HG02852 (cell line): ENCODE measurements around the gene ADPRH.

Source experiments
- ATAC-seq: cut with Tn5 transposase; IDR thresholded peaks from one replicate; pipeline ENCODE4 v1.9.1; 2021; ENCODE audit warnings: mild to moderate bottlenecking, moderate library complexity; ENCODE audit not compliant: unreplicated experiment

Gene ADPRH

DNA sequence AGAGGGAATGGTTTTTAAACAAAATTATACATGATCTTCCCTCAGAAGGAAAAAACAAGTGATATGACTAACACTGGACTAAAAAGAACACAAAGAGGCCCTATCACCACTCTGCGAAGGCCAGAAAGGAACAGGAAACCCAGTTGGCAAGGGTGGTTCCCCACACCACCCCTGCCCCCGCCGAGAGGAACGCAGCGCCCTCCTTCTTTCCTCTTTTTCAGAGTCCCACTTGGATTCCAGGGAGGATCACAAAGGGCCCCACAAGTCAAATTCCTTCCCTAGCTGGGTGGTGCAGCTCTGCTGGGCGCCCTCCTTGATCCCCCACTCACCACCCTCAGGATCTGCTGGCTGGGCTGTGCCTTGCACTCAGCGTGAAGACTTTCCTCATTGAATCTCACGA is 48.2 kb downstream of the ADPRH start:
- no peak for ATAC-seq

GRCh38 chr3:119628390-119628789 is 49.1 kb downstream of the ADPRH start:
- ATAC-seq: peak; percentile 39

DNA sequence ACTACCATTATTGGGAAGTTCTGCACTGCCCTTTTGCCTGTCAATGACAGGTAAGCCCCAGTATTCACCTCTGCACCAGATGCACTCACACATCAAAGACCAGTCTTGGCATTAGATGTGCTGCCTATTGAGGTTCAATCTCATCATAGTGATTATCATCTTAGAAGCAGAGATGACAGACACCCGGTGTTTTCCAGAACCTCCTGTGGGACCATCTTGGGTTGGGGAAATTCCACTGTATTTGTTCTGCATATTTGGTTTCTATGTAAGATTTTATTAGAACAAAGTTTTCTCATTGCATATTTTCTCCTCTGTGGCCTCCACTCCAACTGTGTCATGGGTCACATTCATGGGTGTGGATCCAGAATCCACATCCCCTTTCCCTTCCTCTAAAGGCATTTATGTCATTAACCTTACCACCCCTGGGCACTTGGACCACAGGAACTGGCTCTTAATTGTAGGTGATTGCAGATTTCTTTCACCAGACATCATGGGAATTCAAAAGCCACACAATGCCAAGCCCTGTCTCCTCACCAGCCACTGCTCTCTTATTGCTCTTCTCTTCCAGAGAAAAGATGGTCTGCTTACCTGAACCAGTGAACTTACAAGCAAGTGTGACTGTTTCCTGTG is 49.6 kb downstream of the ADPRH start:
- peak; percentile 37 for ATAC-seq

GRCh38 chr3:119630128-119630879 is 51.0 kb downstream of the ADPRH start:
- no peak for ATAC-seq

DNA sequence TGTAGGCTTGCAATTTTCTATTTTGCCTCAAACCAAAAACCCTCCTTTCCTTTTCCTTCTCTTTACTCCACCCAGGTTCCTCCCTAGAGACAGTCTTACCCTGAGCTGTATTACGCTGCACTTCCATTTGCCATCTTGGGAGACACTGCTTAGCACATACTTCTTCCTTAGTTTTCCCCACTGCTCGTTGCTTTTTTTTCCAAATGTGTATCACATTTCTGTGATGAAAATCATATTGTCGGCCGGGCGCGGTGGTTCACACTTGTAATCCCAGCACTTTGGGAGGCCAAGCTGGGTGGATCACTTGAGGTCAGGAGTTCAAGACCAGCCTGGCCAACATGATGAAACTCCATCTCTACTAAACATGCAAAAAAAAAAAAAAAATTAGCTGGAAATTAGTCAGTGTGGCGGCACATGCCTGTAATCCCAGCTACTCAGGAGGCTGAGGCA is 51.6 kb downstream of the ADPRH start:
- no peak for ATAC-seq

DNA sequence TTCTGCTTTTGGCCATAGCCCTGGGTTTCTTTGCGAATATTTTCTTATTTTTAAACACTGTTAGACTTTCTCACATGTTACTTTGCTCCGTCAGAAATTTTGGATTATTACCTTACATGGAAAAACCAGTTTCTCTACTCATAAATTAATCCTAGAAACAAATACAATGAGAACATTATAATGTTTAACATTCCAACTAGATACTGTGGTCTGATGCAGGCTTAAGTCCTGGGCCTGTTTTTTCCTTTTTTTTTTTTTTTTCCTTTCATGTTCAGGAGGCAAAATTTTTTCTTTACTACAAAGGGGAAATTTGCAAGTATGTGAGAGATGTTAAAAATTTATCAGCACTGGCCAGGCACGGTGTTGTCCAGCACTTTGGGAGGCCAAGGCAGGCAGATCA is 52.2 kb downstream of the ADPRH start:
- ATAC-seq: no peak

- ATAC-seq: no peak
These were observed 52.9 kb downstream of the ADPRH start for GRCh38 chr3:119632216-119632615.

- no peak for ATAC-seq
These were observed 53.5 kb downstream of the ADPRH start for GRCh38 chr3:119632829-119633228.

DNA sequence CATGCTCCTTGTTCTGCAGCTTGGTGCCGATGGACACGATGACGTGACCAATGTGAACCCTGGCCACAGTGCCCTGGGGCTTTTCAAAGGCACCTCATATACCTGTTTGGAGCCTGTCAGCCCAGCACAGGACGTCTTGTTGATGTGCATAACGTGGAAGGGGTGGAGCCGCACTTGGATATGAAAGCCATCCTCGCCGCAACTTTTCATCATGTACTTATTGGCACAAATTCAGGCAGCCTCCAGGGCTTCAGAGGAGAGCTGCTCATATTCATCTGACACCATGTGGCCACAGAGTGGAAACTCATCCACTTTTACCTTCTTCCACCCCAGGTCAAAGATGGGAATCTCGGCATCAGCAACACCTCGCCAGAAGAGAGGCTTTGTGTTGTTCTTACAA is 56.4 kb downstream of the ADPRH start:
- no peak for ATAC-seq

DNA sequence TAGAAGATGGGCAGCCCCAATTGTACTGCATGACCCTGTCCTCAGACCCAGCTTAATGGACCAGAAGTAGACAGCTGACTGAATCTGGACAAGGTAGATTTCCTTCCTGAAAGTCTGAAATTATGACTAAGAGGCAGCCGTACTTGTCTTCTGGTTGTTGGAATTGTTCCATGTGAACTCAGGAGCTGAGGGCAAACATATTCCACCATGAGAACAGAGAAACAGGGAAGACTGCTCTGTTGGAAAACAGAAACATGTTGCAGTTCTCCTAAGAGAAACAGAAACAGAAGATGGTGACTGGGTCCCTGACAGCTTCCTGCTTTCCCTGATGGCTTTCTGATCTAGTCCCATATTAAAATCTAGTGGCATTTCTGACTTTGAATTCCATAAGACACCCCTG is 57.0 kb downstream of the ADPRH start:
- ATAC-seq: no peak

- no peak for ATAC-seq
These were observed 57.8 kb downstream of the ADPRH start for GRCh38 chr3:119636891-119637611.

DNA sequence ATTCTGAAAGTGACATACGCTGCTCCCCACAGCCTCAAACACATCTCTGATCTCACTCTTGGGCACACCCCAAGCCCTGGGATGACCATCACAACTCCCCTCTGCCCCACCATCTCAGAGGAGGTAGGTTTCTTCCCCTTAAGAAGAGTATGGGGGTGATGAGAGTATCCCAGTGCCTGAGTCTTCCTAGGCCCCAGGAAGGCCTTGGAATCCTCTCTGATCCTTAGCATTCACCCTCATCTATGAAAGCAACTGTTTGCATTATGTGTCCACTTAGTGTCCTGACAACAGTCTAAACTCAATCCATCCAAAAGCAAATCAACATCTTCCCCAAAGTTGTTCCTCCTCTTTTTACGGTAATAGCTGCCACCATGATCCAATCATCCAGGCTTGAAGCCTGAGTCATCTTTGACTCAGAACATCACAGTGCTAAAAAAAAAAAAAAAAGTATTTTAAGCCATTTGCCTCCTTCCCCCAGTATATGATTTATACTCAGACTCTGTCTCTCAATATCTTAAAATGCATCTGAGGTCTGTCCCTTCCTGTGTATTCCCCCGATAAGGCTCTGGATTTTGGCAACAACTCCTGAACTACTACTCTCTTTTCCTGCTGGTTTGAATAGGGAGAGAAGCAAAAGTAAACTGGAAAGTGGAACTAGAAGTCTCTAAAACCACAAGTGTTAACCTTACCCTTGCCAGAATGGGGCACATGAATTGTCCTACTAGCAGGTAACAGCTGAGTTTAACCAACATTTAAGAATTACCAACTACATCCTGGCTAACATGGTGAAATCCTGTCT is 58.6 kb downstream of the ADPRH start:
- ATAC-seq: peak; percentile 27
